ENCODE measurements around the gene ZNF18.
"Not testable (repeated sequence)": the region's sequence is repeated elsewhere in the genome, so short reads cannot be mapped to it uniquely, and the experiment has no call there.

The ZNF18 gene

DNA sequence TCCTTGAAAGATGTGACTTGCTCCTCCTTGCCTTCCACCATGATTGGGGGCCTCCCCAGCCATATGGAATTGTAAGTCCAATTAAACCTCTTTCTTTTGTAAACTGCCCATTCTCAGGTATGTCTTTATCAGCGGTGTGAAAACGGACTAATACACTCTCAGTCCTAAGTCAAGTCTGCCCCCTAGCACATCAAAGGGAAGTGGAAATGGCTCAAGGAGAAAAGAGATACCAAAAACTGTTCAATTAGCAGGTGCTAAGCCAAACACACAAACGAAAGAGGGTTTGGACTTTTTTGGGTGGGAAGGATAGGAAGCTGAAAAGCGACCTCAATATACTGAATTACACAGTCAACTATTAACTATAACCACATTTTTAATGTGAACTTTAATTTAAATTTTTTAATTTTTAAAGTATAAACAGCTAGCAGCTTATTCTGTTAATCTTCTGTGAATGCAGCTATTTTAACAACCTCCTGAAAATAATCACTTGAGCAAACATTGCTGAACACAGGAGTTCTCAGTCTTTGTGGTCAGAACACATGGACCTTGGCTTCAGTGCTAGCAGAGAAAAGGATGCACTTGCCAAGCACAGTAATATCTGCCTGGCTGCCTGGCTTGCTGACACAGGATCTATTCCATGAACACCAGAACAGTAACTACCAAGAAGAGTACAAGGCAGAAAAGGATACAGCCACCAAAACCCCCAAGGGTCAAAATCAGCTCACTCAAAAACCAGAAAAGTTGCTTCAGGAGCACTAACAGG, 10.9 kb downstream of the ZNF18 start:
- DNase-seq, result no peak

DNA sequence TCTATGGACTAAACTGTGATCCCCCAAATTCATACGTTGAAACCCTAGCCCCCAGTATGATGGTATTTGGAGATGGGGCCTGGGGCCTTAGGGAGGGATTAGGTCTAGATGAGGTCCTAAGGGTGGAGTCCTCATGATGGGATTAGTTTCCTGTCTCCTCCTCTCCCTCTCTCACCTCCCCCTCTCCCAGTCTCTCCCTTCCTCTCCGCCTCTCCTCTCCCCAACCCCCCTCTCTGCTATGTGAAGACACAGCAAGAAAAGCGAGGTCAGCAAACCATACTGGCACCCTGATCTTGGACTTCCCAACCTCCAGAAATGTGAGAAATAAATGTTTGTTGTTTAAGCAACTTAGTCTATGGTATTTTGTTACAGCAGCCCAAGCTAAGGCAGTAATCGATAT, 15.4 kb downstream of the ZNF18 start:
- no peak for DNase-seq

GRCh38 chr17:11980813-11981212, 16.5 kb downstream of the ZNF18 start:
- no peak for DNase-seq

- DNase-seq, result no peak
Observed at GRCh38 chr17:11979795-11980194, 17.5 kb downstream of the ZNF18 start.

GRCh38 chr17:11972741-11973140, 24.5 kb downstream of the ZNF18 start:
- not testable (repeated sequence) for DNase-seq

DNA sequence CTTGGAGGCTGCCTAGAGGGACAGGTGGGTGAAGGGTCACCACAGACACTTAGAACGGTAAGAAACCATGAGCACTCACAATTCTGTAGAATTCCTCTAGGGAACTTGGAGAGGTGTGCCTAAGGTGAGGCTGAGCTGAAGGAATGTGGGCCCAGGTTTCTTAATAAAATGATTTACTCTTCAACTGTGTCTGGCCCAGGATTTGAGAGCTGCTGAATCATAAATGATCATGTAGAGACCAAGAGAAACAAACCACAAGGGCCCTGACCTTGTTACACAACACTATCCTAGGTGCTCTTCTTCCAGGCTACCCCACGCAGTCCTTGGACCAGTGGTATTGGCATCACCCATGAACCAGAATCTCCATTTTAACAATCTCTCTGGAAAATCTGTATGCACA, 27.7 kb downstream of the ZNF18 start:
- DNase-seq, result no peak

- no peak for DNase-seq
Observed at GRCh38 chr17:11954936-11955335, 42.3 kb downstream of the ZNF18 start.

- no peak for DNase-seq
Observed at GRCh38 chr17:11953924-11954323, 43.4 kb downstream of the ZNF18 start.

DNA sequence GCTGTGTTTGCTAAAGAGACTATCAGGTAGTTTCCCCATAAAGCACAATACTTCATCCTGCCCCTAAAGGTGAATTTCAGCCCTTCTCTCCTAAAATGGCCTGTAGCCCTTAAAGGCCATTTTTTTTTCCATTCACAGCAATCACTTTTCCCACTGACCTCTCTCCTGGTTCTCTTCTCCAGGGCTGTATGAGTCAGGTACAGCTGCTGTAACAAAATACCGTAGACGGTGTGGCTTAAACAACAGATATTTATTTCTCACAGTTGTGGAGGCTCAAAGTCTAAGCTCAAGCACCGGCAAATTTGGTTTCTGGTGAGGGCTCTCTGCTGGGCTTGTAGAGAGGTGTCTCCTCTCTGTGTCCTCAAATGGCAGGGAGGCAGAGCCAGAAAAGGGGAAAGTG, 44.7 kb downstream of the ZNF18 start:
- no peak for DNase-seq

DNA sequence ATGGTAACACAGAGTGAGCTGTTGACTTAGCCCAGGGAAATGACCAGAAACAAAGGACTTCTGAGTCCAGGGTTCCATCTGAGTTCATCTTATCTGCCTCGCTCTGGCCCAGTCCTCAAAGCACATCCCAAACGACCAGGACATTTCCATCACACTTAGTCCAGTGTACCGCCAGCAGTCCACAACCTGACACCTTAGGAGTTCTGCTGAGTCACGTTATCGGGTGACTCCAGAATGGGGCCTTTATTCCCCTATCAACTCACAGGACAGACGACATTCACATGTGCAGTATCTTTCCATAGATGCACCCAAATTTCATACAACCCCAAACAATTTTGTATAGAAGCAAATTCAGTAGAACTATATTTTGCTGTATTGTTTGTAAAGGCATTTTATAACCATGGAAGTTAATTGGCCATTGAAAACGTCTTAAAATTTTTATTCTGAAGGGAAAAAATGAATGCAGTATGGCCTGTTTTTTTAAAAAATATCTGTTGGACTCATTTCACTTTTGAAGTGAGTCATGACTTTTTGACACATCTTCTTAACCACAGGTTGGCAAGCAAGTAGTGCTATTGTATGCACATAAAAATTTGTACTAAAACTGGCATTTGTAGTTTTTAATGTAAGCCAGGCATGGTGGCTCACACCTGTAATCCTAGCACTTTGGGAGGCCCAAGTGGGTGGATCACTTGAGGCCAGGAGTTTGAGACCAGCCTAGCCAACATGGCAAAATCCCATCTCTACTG, 46.3 kb downstream of the ZNF18 start:
- DNase-seq, result no peak

DNA sequence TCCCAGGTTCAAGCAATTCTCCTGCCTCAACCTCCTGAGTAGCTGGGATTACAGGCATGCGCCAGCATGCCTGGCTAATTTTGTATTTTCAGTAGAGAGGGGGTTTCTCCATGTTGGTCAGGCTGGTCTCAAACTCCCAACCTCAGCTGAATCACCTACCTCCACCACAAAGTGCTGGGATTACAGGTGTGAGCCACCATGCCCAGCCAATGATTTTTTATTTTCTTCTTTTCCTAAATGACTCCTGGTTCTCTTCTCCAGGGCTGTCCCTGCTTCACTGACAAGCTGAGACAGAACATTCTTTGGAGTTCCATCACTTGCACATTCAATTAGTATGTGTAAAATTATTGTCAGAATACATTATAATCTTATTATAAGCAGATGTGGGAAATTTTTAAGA, 47.7 kb downstream of the ZNF18 start:
- not testable (repeated sequence) for DNase-seq

DNA sequence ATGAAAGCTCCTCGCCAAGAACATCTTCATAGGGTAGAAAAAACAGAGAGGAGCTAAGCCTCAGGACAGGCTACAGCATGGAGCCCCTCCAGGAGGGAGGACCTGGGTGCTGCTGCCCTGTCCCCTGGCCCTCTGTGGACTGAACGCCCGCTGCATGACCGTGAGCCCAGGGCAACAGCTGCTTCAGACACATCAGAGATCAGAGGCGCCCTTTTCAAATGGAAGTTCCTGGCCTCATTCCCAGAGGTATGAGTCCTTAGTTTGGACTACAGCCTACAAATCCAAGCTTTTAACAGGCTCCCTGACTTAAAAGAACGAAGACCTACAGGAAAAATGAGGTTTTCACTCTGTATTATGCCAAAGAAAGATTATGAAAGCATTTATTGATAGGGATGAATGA, 48.5 kb downstream of the ZNF18 start:
- no peak for DNase-seq

- no peak for DNase-seq
Observed at GRCh38 chr17:11944587-11944986, 52.7 kb downstream of the ZNF18 start.

GRCh38 chr17:11943759-11944347, 53.4 kb downstream of the ZNF18 start:
- no peak for DNase-seq

- DNase-seq, result not testable (repeated sequence)
Observed at GRCh38 chr17:11943086-11943485, 54.2 kb downstream of the ZNF18 start.

- no peak for DNase-seq
Observed at GRCh38 chr17:11940904-11941303, 56.4 kb downstream of the ZNF18 start.

GRCh38 chr17:11935734-11936406, 61.4 kb downstream of the ZNF18 start:
- DNase-seq, result peak; percentile 73

DNA sequence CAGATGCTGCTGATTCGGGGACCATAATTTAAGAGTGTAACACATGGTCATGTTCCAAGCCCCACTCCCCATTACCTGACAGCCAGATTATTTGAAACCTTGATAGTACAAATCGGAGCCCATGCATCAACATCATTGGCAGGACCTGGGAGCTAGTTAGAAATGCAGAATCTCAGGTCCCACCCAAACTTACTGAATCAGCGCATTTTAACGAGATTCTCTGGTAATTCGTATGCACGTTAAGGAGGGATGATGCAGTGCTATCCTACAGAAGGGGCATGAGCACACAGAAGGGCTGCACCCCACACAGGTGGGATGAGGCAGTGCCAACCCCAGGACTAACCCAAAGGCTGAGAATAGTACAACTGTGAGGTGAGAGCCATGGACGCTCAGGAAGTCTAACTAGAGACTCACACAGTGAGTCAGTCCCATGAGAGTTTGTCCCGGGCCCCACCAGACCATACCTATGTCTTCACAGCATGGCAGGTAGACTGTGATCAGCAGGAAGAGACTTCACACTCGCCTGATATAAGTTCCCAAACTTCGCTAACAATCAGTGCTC, 64.9 kb downstream of the ZNF18 start:
- no peak for DNase-seq

GRCh38 chr17:11928436-11928835, 68.8 kb downstream of the ZNF18 start:
- DNase-seq, result no peak

Measured in right forelimb (tissue), 1 donor.